HCT116 (cell line): ENCODE measurements around the gene F11R.

Experiments used
- CTCF ChIP-seq, 3 experiments: fragments of 200-600 bp in 1 of 3; sonication (generic) in 1 of 3; IDR thresholded peaks in 2 of 3; conservative IDR thresholded peaks in 1 of 3; 2 replicates each; pipeline ENCODE4 v1.5.1; 2012 to 2017; ENCODE audit warnings: low read depth in 2 of 3, low read length in 2 of 3, antibody characterized with exemption in 1 of 3, borderline replicate concordance in 1 of 3, control low read depth in 1 of 3, mild to moderate bottlenecking in 1 of 3, mixed read lengths in 1 of 3, mixed run types in 1 of 3, moderate library complexity in 1 of 3; ENCODE audit not compliant: insufficient read depth in 1 of 3
- POLR2A ChIP-seq: IDR thresholded peaks from 2 replicates; pipeline ENCODE4 v1.7.0; 2011; ENCODE audit warnings: borderline replicate concordance; ENCODE audit not compliant: insufficient read depth, insufficient read length; ENCODE audit errors: extremely low read depth
- YY1 ChIP-seq: IDR thresholded peaks from 2 replicates; pipeline ENCODE4 v1.6.1; 2011; ENCODE audit warnings: low read length, low read depth, moderate library complexity, mild to moderate bottlenecking; ENCODE audit not compliant: insufficient replicate concordance; ENCODE audit errors: extremely low read depth

GRCh38 chr1:160951443-160952128 is 69.4 kb downstream of the F11R start:
- no peak for TF ChIP-seq POLR2A
- TF ChIP-seq YY1 = no peak
- TF ChIP-seq CTCF (IDR thresholded peaks at IDR 0.05 in 2 of 3, conservative IDR thresholded peaks at IDR 0.05 in 1 of 3; ENCODE audit: borderline replicate concordance in 1 of 3, insufficient read depth in 1 of 3, low read depth in 2 of 3, low read length in 2 of 3) = peak; percentile 79 to 85 (median 82)
